ENCODE results near the gene HOMEZ.

GRCh38 chr14:23310546-23310945 is 24.6 kb upstream of the HOMEZ start:
- TF ChIP-seq, protein P1, sequence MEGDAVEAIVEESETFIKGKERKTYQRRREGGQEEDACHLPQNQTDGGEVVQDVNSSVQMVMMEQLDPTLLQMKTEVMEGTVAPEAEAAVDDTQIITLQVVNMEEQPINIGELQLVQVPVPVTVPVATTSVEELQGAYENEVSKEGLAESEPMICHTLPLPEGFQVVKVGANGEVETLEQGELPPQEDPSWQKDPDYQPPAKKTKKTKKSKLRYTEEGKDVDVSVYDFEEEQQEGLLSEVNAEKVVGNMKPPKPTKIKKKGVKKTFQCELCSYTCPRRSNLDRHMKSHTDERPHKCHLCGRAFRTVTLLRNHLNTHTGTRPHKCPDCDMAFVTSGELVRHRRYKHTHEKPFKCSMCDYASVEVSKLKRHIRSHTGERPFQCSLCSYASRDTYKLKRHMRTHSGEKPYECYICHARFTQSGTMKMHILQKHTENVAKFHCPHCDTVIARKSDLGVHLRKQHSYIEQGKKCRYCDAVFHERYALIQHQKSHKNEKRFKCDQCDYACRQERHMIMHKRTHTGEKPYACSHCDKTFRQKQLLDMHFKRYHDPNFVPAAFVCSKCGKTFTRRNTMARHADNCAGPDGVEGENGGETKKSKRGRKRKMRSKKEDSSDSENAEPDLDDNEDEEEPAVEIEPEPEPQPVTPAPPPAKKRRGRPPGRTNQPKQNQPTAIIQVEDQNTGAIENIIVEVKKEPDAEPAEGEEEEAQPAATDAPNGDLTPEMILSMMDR (IDR thresholded peaks at IDR 0.05) = no peak
- no peak for TF ChIP-seq POLR2AphosphoS5 (IDR thresholded peaks at IDR 0.05)
